NOMO-1 (cell line): ENCODE measurements around the gene CCN5.
"Not testable (repeated sequence)": the region's sequence is repeated elsewhere in the genome, so short reads cannot be mapped to it uniquely, and the experiment has no call there.

Source experiments
- DNase-seq, 2 experiments: peaks; one replicate each; lab custom pipeline; 2025; ENCODE audit not compliant: unreplicated experiment in 2 of 2; lab: John Stamatoyannopoulos, UW

CCN5 gene

DNA sequence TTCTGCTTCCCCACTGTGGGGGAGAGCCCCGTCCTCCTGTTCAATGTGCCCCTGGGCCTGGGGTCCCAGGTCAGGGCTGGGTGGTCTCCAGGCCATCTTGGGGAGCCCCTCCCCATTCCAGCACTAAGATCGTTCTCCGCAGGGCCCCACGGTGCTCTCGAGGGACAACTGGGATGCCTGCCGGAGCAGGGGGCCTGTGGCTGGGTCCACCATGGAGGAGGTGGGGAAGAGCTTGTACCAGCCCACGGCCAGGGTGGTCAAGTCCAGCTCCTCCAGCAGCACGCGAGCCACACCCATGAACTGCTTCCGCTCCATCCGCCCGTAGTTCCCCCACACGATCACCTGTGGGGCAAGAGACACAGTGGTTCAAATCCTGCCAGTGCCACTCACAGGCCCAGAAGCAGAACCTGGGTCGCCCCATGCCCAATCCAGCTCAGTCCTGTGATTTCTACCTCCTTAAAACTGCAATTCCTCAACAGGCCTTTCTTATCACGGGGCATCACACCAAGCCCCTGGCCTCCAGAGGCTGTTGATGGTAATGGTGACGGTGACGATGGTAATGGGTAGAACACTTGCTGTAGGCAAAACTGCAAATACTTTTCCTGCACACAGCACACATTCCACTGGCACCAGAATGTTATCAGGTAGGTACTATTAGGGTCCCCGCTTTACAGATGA, 41.0 kb downstream of the CCN5 start:
- DNase-seq: no peak

GRCh38 chr20:44756956-44757355, 41.8 kb downstream of the CCN5 start:
- DNase-seq: no peak

GRCh38 chr20:44758247-44759101, 43.3 kb downstream of the CCN5 start:
- DNase-seq: peak in 1 of 2 experiments; percentile 7

DNA sequence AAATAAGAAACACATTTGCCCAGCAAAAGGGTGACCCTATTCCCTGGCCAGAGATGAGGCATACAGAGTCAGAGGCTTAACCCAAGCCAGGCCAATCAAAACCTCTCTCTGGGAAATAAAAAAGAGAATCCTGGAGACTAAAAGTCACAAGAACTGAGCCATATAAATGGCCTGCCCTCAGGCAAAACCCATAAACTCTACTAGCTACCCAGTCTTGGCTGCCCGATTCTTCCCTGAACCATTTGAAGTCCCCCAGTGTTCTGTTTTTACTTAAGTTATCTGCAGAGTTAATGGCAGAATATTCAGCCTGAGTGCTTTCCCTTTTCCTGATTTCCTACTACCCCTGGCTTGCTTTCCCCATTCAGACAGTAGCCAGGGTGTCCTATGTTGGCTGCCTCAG, 44.4 kb downstream of the CCN5 start:
- no peak for DNase-seq

- no peak for DNase-seq
These were observed 46.3 kb downstream of the CCN5 start for GRCh38 chr20:44761423-44761822.

- DNase-seq: no peak
These were observed 47.4 kb downstream of the CCN5 start for GRCh38 chr20:44762466-44763140.

GRCh38 chr20:44763798-44764197, 48.6 kb downstream of the CCN5 start:
- not testable (repeated sequence) for DNase-seq

- DNase-seq: no peak
These were observed 49.9 kb downstream of the CCN5 start for GRCh38 chr20:44765091-44765490.

DNA sequence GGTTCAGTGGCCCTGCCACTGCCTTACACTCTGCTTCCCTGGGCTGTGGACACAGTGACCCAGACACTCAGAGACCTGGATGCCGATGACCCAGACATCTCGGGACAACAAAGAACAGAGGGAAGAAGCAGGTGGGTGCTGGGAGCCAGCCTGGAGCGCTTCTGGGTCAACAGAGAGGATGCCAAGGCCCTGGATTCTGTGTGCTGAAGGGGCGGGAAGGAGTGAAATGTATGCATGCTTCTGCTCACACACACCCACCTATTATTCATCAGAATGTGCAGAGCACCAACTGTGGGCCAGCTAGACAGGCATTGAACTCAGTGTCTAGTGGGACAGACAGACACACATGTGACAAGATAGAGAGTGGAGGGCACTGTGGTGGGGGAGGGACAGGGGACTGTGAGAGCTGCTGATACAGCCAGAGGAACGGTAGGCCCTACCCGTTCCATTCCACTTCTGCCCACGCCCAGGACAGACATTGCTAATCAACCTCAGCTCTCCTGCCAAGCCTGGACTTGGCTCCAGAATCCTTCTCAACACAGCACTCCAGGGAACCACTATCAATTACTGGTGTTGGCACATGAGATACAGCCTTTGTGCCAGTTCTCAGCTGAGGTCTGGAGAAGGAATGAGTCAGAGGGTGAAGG, 50.7 kb downstream of the CCN5 start:
- no peak for DNase-seq

DNA sequence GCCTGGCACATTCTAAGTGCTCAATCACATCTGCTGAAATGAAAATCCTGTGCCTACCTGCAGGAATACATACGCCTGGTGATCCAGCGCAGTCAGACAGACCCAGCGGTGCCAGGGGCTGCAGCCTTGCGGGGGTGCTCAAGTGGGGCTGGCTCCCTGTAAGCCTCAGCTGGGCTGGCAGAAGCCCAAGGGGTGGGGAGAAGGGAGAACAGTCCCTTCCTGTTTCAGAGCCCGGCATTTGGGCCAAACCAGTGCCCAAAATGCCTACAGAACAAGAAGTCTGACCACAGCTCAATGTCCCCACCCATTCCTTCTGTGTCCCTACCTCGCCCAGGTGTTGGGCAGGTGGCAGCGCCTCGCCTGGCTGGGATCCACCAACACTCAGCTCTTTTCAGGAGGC, 53.1 kb downstream of the CCN5 start:
- no peak for DNase-seq

DNA sequence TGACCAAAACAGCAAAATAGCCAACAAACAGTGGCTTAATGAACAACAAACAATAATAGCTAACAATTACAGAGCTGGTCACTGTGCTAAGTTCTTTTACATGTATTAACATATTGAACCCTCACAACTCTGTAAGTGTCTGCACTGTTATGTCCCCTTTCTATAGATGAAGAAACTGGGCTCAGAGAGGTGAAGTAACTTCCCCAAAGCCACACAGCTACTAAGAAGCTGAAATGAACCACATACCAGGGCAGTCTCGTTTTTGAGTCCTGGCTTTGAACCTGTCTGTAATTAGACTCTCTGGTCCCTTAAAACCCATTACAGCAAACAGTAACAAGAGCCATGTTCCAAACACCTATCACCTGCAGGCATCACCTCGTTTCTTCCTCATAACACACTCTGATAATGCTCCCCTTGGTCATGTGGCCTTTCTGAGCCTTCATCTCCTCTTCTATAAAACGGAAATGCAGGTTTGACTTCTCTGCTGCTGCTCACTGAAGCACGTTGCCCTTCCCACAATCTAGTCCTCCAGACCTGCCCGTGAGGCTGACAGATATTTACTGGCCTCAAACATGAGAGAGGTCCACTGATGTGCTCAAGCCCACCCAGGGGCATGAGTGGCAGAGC, 53.8 kb downstream of the CCN5 start:
- DNase-seq: no peak

DNA sequence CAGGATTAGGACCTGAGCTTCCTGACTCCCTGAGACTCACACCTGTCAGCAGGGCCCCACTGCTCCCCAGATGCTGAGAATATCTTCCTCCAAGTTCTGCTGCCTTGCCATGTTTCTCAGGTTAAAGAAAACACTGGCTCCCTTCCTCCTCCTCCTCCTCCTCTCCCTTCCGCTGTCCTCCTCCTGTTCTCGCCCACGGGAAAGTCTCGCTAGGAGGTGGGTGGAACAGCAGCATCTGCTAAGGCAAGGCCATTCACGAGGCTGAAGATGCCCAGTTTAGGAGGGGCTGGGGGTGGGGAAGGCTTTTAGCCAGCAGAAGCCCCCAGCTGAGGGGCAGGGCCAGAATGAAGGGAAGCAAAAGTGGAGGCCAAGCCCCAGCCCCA, 54.3 kb downstream of the CCN5 start:
- no peak for DNase-seq

DNA sequence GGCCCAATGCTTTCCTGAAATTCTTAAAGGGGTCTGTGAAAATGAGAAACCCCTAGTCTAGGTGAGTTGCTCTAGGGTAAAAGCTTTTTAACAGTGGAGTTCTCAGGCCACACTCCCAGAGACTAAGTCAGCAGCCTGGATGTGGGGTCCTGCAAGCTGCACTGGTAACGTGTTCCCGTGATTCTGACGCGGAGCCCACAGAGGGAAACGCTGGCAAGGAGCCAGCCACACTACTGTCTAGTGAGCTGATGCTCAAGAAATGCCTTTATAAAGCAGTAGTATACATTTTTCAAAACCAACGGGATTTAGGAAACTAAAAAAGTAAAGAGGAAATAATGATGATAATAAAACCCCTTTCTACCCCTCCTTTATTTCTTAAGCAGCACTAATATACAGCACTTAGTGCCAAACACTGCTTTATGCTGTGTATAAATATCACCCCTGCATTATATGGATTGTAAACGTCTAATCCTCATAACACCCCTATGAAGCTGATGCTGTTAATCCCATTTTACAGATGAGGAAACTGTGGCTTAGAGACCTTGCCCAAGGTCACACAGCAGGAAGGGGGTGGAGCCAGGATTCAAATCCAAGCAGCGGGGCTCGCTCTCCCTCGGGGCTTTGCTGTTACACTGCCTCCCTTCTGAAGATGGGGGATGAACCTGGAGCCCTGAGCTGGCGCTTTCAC, 55.5 kb downstream of the CCN5 start:
- no peak for DNase-seq

DNA sequence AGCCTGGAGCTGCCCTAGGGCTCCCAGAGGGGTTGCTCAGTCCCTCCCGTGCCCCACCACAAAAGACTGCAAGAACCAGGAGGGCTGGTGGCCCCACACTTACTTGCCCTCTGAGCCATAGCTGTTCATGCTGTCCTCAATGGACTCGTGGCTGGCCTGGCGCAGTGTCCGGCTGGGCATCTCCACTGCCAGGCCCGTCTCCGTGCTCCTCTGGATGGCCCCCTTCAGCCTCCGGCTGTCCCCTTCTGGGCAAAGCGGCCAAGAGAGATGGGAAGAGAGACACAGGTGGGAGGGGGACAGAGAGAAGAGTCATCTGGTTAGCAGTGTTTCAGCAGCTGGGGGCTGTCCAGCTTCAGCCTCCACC, 56.0 kb downstream of the CCN5 start:
- DNase-seq: no peak

GRCh38 chr20:44772636-44773035, 57.5 kb downstream of the CCN5 start:
- DNase-seq: no peak

DNA sequence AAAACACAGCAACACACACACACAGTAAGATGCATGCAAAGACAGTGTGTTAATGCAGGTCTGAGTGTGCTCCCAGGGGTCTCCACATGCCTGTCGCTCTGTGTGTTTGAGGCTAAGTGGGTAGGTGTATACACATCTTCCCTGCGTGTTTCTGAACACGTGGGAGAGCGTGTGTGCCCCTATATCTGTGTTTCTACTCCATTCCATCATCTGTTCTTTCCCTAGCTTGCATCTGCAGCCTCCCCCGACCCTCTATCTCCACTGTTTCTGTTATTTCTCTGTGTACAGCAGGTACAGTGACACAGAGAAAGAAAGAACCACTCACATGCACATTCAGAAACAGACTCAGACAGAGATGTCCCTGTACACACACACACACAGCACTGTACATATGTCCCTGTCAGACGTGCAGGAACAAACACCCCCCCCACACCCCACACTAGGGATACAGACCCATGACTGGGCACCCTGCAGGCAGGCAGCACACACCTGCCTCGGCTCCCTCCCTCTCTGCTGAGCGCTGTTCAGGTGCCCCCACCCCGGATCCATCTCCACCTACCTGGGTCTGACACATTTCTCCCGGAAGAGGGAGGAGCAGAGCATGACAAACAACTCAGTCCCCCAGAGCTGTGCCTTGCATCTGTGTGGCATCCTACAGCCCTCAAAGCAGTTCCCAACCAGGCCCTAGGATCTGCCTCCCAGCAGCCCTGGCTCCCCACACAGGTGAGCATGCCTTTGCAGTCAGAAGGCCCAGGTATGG, 58.1 kb downstream of the CCN5 start:
- DNase-seq: no peak

GRCh38 chr20:44776980-44777379, 61.8 kb downstream of the CCN5 start:
- peak in 1 of 2 experiments; percentile 4 for DNase-seq
